GM12878 (cell line): ENCODE measurements around the gene CNTN4. TPM values are rescaled to one million over a fixed set of nuclear protein-coding genes. Genes with fewer than 3 reads are reported as not detected.

Experiments
- ATAC-seq: fragments of 200-7000 bp; cut with Tn5 transposase; 3 replicates; pipeline ENCODE4 v1.9.1; 2020; ENCODE audit warnings: mild to moderate bottlenecking, moderate library complexity
- BruUV-seq: library from RNA; stranded (reverse); fragments of 400-500 nt; replicated peaks from 2 replicates; lab custom pipeline; 2021; lab: Mats Ljungman, UMichigan
- CTCF ChIA-PET: fragments of 300-600 bp; sonication (Branson Sonifier 250); formaldehyde crosslinking; extraction: SDS; loops from one replicate; lab custom pipeline; 2021; ENCODE audit warnings: inconsistent platforms; lab: Yijun Ruan, JAX
- POLR2A ChIA-PET: fragments of 350-600 bp; formaldehyde crosslinking; extraction: SDS; loops from one replicate; lab custom pipeline; 2021; ENCODE audit warnings: inconsistent platforms; lab: Charles Lee
- RAD21 ChIA-PET: fragments of 300-600 bp; sonication (Branson Sonifier 250); formaldehyde crosslinking; loops from one replicate; lab custom pipeline; 2023; ENCODE audit warnings: antibody characterized with exemption; ENCODE audit not compliant: unreplicated experiment; lab: Charles Lee
- SMC1A ChIA-PET: fragments of 300-600 bp; sonication (Branson Sonifier 250); formaldehyde crosslinking; loops from one replicate; lab custom pipeline; 2023; ENCODE audit not compliant: unreplicated experiment, uncharacterized antibody; lab: Charles Lee
- DNase-seq: peaks from one replicate; pipeline ENCODE4 v3.0.0-alpha.2; 2011; ENCODE audit warnings: low read depth, low spot score
- FAIRE-seq: peaks from 3 replicates; lab custom pipeline; 2011; peaks lifted over from hg19 to GRCh38; lab: Jason Lieb, UNC
- H2AFZ ChIP-seq: 2 replicates; pipeline ENCODE4 v1.6.0; 2011; ENCODE audit warnings: low read depth, low read length, control low read depth; ENCODE audit not compliant: control insufficient read depth
- H3K27ac ChIP-seq: 2 replicates; pipeline ENCODE4 v1.5.1; 2011; ENCODE audit warnings: control low read depth; ENCODE audit not compliant: control insufficient read depth, insufficient read depth
- H3K27me3 ChIP-seq, 2 experiments: replicated peaks in 1 of 2; 2 replicates each; pipeline versions ENCODE4 v1.6.0 to v1.6.1; 2011; ENCODE audit warnings: low read length in 1 of 2; ENCODE audit not compliant: control insufficient read depth in 2 of 2, insufficient read depth in 2 of 2
- H3K36me3 ChIP-seq, 2 experiments: 2 replicates each; pipeline ENCODE4 v1.5.1; 2011; ENCODE audit warnings: low read length in 1 of 2; ENCODE audit not compliant: control insufficient read depth in 2 of 2, insufficient read depth in 2 of 2
- H3K4me1 ChIP-seq: 2 replicates; pipeline ENCODE4 v1.6.1; 2011; ENCODE audit warnings: mild to moderate bottlenecking, low read length, moderate library complexity, mixed read lengths; ENCODE audit not compliant: control insufficient read depth, insufficient read depth
- H3K4me2 ChIP-seq: 2 replicates; pipeline ENCODE4 v1.6.0; 2011; ENCODE audit warnings: control low read depth; ENCODE audit not compliant: control insufficient read depth, insufficient read depth
- H3K4me3 ChIP-seq: fragments of 200-600 bp; sonication (generic); 2 replicates; pipeline ENCODE4 v1.5.1; 2016
- H3K79me2 ChIP-seq: 2 replicates; pipeline ENCODE4 v1.6.0; 2011; ENCODE audit warnings: low read length; ENCODE audit not compliant: control insufficient read depth, insufficient read depth
- H3K9ac ChIP-seq: 2 replicates; pipeline ENCODE4 v1.8.0; 2011; ENCODE audit warnings: low read length, control low read depth, mixed read lengths; ENCODE audit not compliant: control insufficient read depth, insufficient read depth
- H3K9me3 ChIP-seq: replicated peaks from 3 replicates; pipeline ENCODE4 v1.5.1; 2011; ENCODE audit warnings: mild to moderate bottlenecking, low read length; ENCODE audit not compliant: control insufficient read depth, insufficient read depth
- H4K20me1 ChIP-seq: 2 replicates; pipeline ENCODE4 v1.6.0; 2011; ENCODE audit not compliant: control insufficient read depth, insufficient read depth
- ATF2 ChIP-seq: IDR thresholded peaks from 2 replicates; pipeline ENCODE4 v1.6.1; 2012; ENCODE audit warnings: low read length, inconsistent platforms
- CUX1 ChIP-seq: IDR thresholded peaks from 2 replicates; pipeline ENCODE4 v1.6.1; 2012; ENCODE audit warnings: improper control_type of control experiment, low read depth, low read length; ENCODE audit not compliant: insufficient replicate concordance
- ELK1 ChIP-seq: IDR thresholded peaks from 2 replicates; pipeline ENCODE4 v1.6.1; 2012; ENCODE audit warnings: low read depth, low read length, improper control_type of control experiment
- MTA2 ChIP-seq: fragments of 450-650 bp; IDR thresholded peaks from 2 replicates; pipeline ENCODE4 v1.6.1; 2016; ENCODE audit warnings: low read depth, mild to moderate bottlenecking, moderate library complexity
- PML ChIP-seq: IDR thresholded peaks from 2 replicates; pipeline ENCODE4 v1.6.1; 2012; ENCODE audit warnings: low read length, inconsistent platforms
- POU2F2 ChIP-seq: IDR thresholded peaks from 3 replicates; pipeline ENCODE4 v1.6.1; 2011; ENCODE audit warnings: low read depth, mild to moderate bottlenecking, low read length, borderline replicate concordance
- RAD51 ChIP-seq: fragments of 450-650 bp; IDR thresholded peaks from 2 replicates; pipeline ENCODE4 v1.6.1; 2016; ENCODE audit warnings: moderate library complexity, mild to moderate bottlenecking, inconsistent platforms
- STAT3 ChIP-seq: IDR thresholded peaks from 2 replicates; pipeline ENCODE4 v1.6.1; 2011; ENCODE audit warnings: low read depth, low read length, improper control_type of control experiment
- TARDBP ChIP-seq: IDR thresholded peaks from 2 replicates; pipeline ENCODE4 v1.6.1; 2016; ENCODE audit warnings: borderline replicate concordance
- ZSCAN29 ChIP-seq: fragments of 450-650 bp; IDR thresholded peaks from 2 replicates; pipeline ENCODE4 v1.6.1; 2017; ENCODE audit warnings: mild to moderate bottlenecking, moderate library complexity
- WGBS: methylation state at CpG from one replicate; pipeline ENCODE4 v1.1.6; 2016; ENCODE audit warnings: low lambda C conversion rate; ENCODE audit not compliant: insufficient replicate concordance, insufficient coverage; ENCODE audit errors: missing lambda C conversion rate; 5-methylcytosine and 5-hydroxymethylcytosine counted together
- in situ Hi-C: fragments of 300-500 bp; cut with MboI; formaldehyde crosslinking; loops from 9 replicates; pipeline ENCODE4 v1.14.3; 2018; ENCODE audit warnings: mixed read lengths
- intact Hi-C: fragments of 100-400 bp; cut with micrococcal nuclease; formaldehyde crosslinking; loops from one replicate; pipeline ENCODE4 v1.14.2; 2022; ENCODE audit not compliant: unreplicated experiment
- polyA plus RNA-seq, 11 experiments: library from polyadenylated mRNA; depleted of rRNA in 4 of 11; unstranded in 6 of 11; stranded (reverse) in 5 of 11; fragments of >200 nt; fragmentation: Nextera tagmentation in 4 of 11; fragmentation: Illumina TruSeq in 1 of 11; extraction: Ambion mirVana in 4 of 11; extraction: Trizol in 1 of 11; gene quantifications; 1 replicate in 1 of 11; 2 replicates in 10 of 11; pipeline versions ENCODE4 v1.2.1 to v1.2.3, GENCODE V29; 2011 to 2016; ENCODE audit warnings: inconsistent platforms in 2 of 11, missing spikeins in 2 of 11, low read depth in 1 of 11
- total RNA-seq, 4 experiments: library from RNA; depleted of rRNA in 3 of 4; stranded (reverse); fragments of >200 nt in 3 of 4; fragmentation: Illumina TruSeq in 1 of 4; extraction: Trizol in 1 of 4; gene quantifications; 2 replicates each; pipeline versions ENCODE4 v1.2.1 to v1.2.3, GENCODE V29; 2013 to 2021

The CNTN4 gene
- total and polyA plus RNA-seq, 10 of the 15 experiments (the other 5 are each of a cell fraction or from before 2014, with no cell fraction given): 0.05 to 0.43 (median 0.15) TPM; not detected in 1

GRCh38 chr3:2317521-2317920, 218.9 kb downstream of the CNTN4 start (continued):
- TF ChIP-seq ZSCAN29: no peak
- TF ChIP-seq RAD51: no peak
- TF ChIP-seq MTA2: no peak
- TF ChIP-seq STAT3: no peak
- TF ChIP-seq ATF2: no peak
- no peak for TF ChIP-seq POU2F2

- Histone ChIP-seq H3K4me3 (no peak overlapping the region), H3K36me3 (no peaks in the 10 kb centered on the region), H2AFZ (no peak overlapping the region), H3K4me2 (no peak overlapping the region), H3K9me3 (no peaks in the 10 kb centered on the region), H4K20me1 (no peaks in the 10 kb centered on the region), H3K27me3 (no peaks in the 10 kb centered on the region), H3K4me1 (no peaks in the 10 kb centered on the region), H3K79me2 (no peaks in the 10 kb centered on the region), H3K9ac (no peak overlapping the region), H3K27ac (no peak overlapping the region)
- RAD21 ChIA-PET: no interaction called here
- DNase-seq (no peak), ATAC-seq (no peak), FAIRE-seq (no peak)
- TF ChIP-seq PML (no peak), TARDBP (no peak), CUX1 (no peak), ELK1 (no peak)
- 35% methylated on average over 3 of the region's 3 CpGs for WGBS
- SMC1A ChIA-PET: interaction anchor here (0.9 to 1.5 kb wide), 3 partner anchors 8 to 15 kb away, joined by 3 read pairs; no protein-coding TSS in a partner anchor
- in situ Hi-C loops: no loop called here
- intact Hi-C loops: no loop called here
- CTCF ChIA-PET: no interaction called here
- no TSS peak for BruUV-seq
- POLR2A ChIA-PET: no interaction called here
Measured at GRCh38 chr3:2334921-2335320, 236.3 kb downstream of the CNTN4 start.
